ENCODE results near the gene CPEB4.

The CPEB4 gene

DNA sequence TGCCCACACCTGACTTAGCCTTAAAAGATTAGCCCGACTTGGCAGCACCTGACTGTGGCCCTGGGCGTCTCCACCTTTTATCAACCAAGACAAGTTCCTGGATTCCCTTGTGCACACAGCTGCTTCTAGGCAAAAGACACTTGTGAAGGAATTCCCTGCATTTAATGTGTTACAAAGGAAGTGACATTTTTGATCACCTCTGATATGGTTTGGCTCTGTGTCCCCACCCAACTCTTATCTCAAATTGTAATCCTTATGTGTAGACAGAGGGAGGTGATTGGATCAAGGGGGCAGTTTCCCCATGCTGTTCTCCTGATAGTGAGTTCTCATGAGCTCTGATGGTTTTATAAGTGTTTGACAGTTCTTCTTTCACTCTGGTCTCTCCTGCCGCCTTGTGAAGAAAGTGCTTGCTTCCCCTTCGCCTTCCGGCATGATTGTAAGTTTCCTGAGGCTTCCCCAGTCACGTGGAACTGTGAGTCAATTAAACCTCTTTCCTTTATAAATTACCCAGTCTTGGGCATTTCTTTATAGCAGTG lies 2.6 kb upstream of the CPEB4 start:
- TF ChIP-seq, protein P1, sequence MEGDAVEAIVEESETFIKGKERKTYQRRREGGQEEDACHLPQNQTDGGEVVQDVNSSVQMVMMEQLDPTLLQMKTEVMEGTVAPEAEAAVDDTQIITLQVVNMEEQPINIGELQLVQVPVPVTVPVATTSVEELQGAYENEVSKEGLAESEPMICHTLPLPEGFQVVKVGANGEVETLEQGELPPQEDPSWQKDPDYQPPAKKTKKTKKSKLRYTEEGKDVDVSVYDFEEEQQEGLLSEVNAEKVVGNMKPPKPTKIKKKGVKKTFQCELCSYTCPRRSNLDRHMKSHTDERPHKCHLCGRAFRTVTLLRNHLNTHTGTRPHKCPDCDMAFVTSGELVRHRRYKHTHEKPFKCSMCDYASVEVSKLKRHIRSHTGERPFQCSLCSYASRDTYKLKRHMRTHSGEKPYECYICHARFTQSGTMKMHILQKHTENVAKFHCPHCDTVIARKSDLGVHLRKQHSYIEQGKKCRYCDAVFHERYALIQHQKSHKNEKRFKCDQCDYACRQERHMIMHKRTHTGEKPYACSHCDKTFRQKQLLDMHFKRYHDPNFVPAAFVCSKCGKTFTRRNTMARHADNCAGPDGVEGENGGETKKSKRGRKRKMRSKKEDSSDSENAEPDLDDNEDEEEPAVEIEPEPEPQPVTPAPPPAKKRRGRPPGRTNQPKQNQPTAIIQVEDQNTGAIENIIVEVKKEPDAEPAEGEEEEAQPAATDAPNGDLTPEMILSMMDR (IDR thresholded peaks at IDR 0.05; ENCODE audit: extremely low read depth, missing control alignments) = no peak
- no peak for DNase-seq (ENCODE audit: low spot score)

DNA sequence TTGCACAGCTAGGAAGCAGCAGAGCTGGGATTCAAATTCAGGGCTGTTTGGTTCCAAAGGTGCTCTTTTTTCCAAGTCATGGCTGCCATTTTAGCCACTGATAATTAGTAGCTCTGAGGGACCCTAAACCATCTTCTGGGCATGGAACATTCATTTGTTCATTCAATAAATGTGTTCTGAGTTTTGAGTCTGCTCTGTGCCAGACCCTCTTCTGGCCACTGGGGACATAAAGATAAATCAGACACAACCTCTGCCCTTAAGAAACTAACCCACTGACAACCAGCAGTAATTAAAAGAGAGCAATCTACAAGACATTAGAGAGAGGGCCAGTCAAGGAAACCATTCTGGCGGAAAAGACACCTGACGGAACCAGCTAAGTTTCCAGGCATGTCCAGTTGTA lies 2.0 kb upstream of the CPEB4 start:
- TF ChIP-seq, protein P1 (IDR thresholded peaks at IDR 0.05; ENCODE audit: extremely low read depth, missing control alignments) = no peak
- DNase-seq (ENCODE audit: low spot score) = no peak

- DNase-seq (ENCODE audit: low spot score) = no peak
- TF ChIP-seq, protein P1 (IDR thresholded peaks at IDR 0.05; ENCODE audit: extremely low read depth, missing control alignments) = no peak
Observed at GRCh38 chr5:173888473-173889131, 453 bp downstream of the CPEB4 start.

- no peak for DNase-seq (ENCODE audit: low spot score)
- TF ChIP-seq, protein P1 (IDR thresholded peaks at IDR 0.05; ENCODE audit: extremely low read depth, missing control alignments) = no peak
Observed at GRCh38 chr5:173890195-173890991, 2.2 kb downstream of the CPEB4 start.

DNA sequence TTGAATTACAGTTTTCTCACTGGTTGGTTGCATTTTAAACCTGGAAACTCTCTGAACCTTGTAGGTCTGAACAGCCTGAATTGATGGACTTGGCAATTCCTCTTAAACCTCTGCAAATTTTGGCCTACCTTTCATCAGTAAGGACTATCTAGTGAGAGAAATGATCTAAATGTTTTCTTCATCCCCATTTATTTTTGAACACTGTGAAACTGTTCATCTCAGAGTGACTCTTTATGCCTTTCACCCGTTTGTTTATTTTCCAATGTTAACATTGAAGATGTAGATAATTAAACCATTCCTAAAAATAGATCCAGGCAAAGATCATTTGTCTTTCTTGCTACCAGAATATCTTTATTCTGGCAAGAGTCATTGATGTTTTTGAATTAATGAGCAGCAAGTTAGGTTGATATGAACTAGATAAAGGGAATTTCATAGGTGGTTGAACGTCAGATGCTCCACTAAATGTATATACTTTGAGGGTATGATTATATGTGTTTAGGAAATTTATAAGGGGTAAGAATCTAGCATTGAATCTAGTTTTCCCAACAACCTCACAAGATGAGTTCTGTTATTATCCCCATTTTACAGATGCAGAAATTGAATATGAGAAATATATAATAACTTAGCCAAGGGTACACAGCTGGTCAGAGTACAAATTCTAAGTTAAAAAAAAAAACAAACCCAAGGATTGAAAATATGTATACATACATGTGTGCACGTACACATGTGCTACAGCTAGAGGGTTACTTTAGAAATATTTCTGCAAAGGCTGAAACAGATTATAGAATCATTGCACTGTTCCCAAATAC lies 3.4 kb downstream of the CPEB4 start:
- TF ChIP-seq, protein P1 (IDR thresholded peaks at IDR 0.05; ENCODE audit: extremely low read depth, missing control alignments) = no peak
- no peak for DNase-seq (ENCODE audit: low spot score)

- TF ChIP-seq, protein P1 (IDR thresholded peaks at IDR 0.05; ENCODE audit: extremely low read depth, missing control alignments) = no peak
- DNase-seq (ENCODE audit: low spot score) = no peak
Observed at GRCh38 chr5:173893192-173893561, 5.0 kb downstream of the CPEB4 start.

All from GM20000 (cell line).